ENCODE results near the gene HDGFL3. TPM values are rescaled to one million over a fixed set of nuclear protein-coding genes. Genes with fewer than 3 reads are reported as not detected.

Gene HDGFL3
- total RNA-seq, 2 experiments from 2014 or later = 21.9 to 25.0 TPM

DNA sequence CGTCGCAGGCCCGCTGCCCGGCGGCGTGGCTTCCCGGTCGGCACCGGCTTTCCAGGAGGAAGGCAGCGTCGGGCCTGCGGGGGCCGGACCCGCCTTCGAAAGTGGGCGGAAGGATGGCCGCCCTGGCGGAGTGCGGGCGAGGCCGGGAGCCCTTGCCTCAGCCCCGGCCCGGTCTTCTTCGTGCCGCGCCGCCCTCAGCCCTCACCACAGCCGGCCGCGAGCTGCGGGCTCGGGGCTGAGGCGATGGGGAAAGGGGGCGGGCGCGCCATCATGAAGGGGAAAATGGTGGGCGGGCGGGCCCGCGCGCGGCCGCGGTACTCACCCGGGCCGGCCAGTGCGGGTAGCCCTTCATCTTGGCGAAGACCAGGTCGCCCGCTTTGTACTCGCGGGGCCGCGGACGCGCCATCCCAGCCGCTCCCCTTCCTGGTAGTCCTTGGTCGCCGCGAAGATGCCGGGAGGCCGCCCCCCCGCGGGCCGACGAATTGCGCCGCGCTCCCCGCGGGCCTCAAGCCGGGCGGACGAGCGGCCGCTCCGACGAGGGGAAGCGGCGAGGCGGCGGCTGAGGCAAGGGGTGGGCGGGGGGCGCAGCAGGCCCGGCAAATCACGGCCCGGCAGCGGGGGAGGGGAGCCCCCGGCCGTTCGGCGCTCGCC is 489 bp downstream of the HDGFL3 start:
- peak; percentile 13 for DNase-seq
- ChIA-PET POLR2A (no interaction called here), CTCF (no interaction called here)
- Mint-ChIP-seq H3K9me3 (no peaks in the 10 kb centered on the region), H3K27ac (no peak overlapping the region), H3K27me3 (peaks cover 38% of the 10 kb centered on the region), H3K4me3 (peak overlapping the region; percentile 9), H3K4me1 (peaks cover 11% of the 10 kb centered on the region), H3K36me3 (ENCODE audit: low read depth) (peaks cover 3% of the 10 kb centered on the region)

DNA sequence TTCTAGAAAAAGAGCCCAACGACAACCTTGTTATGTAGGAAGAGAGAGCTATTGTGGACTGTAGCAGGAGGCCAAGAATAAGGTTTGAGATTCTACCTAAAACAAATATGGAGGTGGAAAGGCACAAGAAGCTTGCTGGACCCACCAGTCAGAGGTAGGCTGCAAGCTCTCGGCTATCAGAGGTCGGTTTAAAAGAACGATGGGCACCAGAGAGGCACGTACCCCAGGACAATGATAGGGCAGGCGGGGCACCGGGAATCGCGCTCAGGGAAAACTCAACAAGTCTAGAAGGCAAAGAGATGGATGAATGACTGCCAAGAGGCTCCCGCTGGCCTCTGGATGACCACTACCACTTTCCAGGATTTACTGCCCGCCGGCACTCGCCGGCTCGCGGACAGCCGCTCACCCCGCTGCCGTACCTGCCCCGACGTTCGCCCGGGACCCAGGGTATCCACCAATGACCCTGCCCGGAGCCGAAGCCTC is 1.1 kb downstream of the HDGFL3 start:
- H3K4me3 Mint-ChIP-seq = peak overlapping the region; percentile 85
- H3K4me1 Mint-ChIP-seq = peaks cover 14% of the 10 kb centered on the region
- peak overlapping the region; percentile 92 for H3K27ac Mint-ChIP-seq
- ChIA-PET POLR2A (no interaction called here), CTCF (no interaction called here)
- DNase-seq = no peak
- H3K9me3 Mint-ChIP-seq = no peaks in the 10 kb centered on the region
- peaks cover 42% of the 10 kb centered on the region for H3K27me3 Mint-ChIP-seq
- peaks cover 3% of the 10 kb centered on the region for H3K36me3 Mint-ChIP-seq (ENCODE audit: low read depth)

DNA sequence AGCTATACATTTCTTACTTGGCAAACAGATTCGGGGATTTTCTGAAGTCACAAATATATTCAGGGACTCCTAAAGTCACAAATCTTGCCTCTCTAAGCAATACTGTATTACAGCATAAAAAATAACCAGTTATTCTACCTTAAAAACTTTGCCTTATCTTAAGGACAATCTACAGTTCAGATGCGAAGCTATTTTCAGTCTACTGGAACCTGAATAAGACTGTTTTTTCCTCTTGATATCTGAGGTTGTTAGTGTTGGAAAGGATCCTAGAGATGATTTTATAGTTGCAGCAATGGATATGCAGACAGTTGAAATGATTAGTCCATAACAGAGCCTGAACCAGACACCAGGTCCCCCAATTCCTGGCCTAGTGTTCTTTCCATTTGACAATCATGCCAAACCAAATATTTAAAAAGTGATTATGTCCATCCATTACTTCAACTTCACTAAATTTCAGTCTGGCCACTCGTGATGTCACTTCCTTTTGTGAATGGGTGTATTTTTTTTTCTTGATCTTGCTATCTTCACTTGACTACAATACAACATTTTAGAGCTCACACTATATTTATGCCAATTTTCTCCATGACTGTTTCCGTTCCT is 1.8 kb downstream of the HDGFL3 start:
- peaks cover 44% of the 10 kb centered on the region for H3K27me3 Mint-ChIP-seq
- H3K4me1 Mint-ChIP-seq = peaks cover 14% of the 10 kb centered on the region
- H3K27ac Mint-ChIP-seq = no peak overlapping the region
- H3K9me3 Mint-ChIP-seq = no peaks in the 10 kb centered on the region
- POLR2A ChIA-PET = no interaction called here
- DNase-seq = no peak
- H3K4me3 Mint-ChIP-seq = peak overlapping the region; percentile 85
- CTCF ChIA-PET = interaction anchor here (0.5 kb wide), 1 partner anchor 275 kb away, joined by 3 read pairs; no protein-coding TSS in a partner anchor
- H3K36me3 Mint-ChIP-seq (ENCODE audit: low read depth) = peaks cover 3% of the 10 kb centered on the region

DNA sequence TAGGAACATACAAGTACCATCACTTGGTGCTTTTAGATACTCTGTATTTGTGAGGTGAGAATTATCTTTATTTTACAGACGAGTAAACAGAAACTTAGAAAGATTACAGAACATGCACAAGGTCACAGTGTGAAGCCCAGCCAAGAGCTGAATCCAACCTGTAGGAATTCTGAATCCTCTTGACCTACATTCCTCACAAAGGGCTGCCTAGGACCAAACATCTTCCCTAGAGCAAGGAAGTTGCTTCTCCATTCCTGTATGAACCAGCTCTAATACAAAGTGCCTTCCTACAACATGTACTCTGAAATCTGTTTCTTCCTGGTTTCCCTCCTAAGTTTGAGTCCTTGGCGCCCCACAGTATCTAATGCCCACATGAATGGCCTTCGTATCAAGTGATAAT is 2.9 kb downstream of the HDGFL3 start:
- ChIA-PET CTCF (no interaction called here), POLR2A (no interaction called here)
- Mint-ChIP-seq H3K9me3 (no peaks in the 10 kb centered on the region), H3K4me3 (no peak overlapping the region), H3K27me3 (peaks cover 47% of the 10 kb centered on the region), H3K4me1 (peaks cover 18% of the 10 kb centered on the region), H3K36me3 (ENCODE audit: low read depth) (peaks cover 3% of the 10 kb centered on the region), H3K27ac (no peak overlapping the region)
- no peak for DNase-seq

DNA sequence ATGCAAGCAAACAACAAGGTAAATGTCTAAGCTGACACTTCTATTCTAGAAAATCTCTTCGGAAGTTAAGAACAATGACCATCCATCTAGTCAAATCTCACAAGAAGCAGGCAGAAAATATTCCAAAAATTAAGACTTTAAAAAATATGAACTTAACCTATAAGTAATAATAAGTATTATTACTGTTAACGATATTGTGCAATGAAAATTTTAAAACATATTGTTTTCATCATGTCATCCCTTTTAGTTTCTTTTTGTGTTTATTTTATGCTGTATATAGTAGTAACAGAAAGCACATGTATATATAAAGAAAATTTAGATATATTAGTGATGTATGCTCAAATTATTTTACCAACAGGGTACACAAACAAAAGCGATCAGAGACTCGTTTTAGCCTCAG is 4.1 kb downstream of the HDGFL3 start:
- no peak for DNase-seq
- Mint-ChIP-seq H3K4me3 (no peak overlapping the region), H3K4me1 (peaks cover 28% of the 10 kb centered on the region), H3K27ac (peak overlapping the region; percentile 9), H3K9me3 (no peaks in the 10 kb centered on the region), H3K36me3 (ENCODE audit: low read depth) (peaks cover 3% of the 10 kb centered on the region), H3K27me3 (peaks cover 47% of the 10 kb centered on the region)
- POLR2A ChIA-PET = no interaction called here
- CTCF ChIA-PET = no interaction called here

DNA sequence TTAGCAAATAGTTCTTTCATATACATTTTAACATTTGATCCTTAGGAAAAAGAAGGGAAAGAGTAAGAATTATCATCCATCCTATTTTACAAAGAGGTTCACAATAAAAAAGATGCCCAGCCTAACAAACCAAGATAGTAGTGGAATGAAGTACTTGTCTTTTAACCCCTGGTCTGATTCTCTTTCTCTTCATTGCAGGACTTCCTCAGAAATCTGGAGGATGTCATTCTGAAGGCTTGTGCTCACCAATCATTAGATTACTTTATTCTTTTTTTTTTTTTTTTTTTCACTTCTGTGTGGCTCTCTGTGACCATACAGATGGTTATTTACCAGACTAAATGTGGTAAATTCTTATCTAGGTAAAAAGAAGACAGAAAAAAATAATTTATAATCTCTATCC is 7.0 kb downstream of the HDGFL3 start:
- peaks cover 43% of the 10 kb centered on the region for H3K27me3 Mint-ChIP-seq
- H3K36me3 Mint-ChIP-seq (ENCODE audit: low read depth) = peaks cover 2% of the 10 kb centered on the region
- ChIA-PET POLR2A (no interaction called here), CTCF (interaction anchor here (0.6 kb wide), 1 partner anchor 121 kb away, joined by 3 read pairs; no protein-coding TSS in a partner anchor)
- H3K4me3 Mint-ChIP-seq = no peak overlapping the region
- no peaks in the 10 kb centered on the region for H3K9me3 Mint-ChIP-seq
- no peak for DNase-seq
- H3K4me1 Mint-ChIP-seq = peaks cover 21% of the 10 kb centered on the region
- H3K27ac Mint-ChIP-seq = no peak overlapping the region

GRCh38 chr15:83200162-83200561 is 7.5 kb downstream of the HDGFL3 start:
- ChIA-PET POLR2A (no interaction called here), CTCF (interaction anchor here (0.6 kb wide), 2 partner anchors 122 to 1905 kb away, joined by 3 to 4 read pairs; no protein-coding TSS in a partner anchor)
- H3K27me3 Mint-ChIP-seq = peaks cover 42% of the 10 kb centered on the region
- no peak overlapping the region for H3K27ac Mint-ChIP-seq
- peaks cover 2% of the 10 kb centered on the region for H3K36me3 Mint-ChIP-seq (ENCODE audit: low read depth)
- no peaks in the 10 kb centered on the region for H3K9me3 Mint-ChIP-seq
- H3K4me3 Mint-ChIP-seq = no peak overlapping the region
- H3K4me1 Mint-ChIP-seq = peaks cover 21% of the 10 kb centered on the region
- DNase-seq = no peak

GRCh38 chr15:83199288-83199687 is 8.3 kb downstream of the HDGFL3 start:
- Mint-ChIP-seq H3K9me3 (no peaks in the 10 kb centered on the region), H3K27me3 (peaks cover 36% of the 10 kb centered on the region), H3K27ac (no peak overlapping the region), H3K4me3 (no peak overlapping the region), H3K36me3 (ENCODE audit: low read depth) (peaks cover 2% of the 10 kb centered on the region), H3K4me1 (peaks cover 21% of the 10 kb centered on the region)
- ChIA-PET POLR2A (no interaction called here), CTCF (no interaction called here)
- DNase-seq = no peak

DNA sequence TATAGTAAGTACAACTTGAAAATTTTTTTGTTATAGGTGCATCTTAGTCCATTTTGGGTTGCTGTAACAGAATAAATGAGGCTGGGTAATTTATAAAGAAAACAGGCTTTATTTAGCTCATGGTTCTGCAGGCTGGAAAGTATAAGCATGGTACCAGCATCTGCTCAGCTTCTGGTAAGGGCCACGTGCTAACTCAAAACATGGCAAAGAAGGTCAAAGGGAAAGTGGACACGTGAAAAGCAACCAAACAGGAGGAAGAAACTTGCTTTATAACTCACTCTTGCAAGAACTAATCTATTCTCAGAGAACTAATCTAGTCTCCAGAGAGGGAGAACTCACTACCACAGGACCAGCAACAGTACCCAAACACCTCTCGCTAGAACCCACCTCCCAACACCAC is 9.1 kb downstream of the HDGFL3 start:
- no peaks in the 10 kb centered on the region for H3K9me3 Mint-ChIP-seq
- CTCF ChIA-PET = no interaction called here
- DNase-seq = no peak
- POLR2A ChIA-PET = interaction anchor here (0.6 kb wide), 1 partner anchor 387 kb away, joined by 3 read pairs; no protein-coding TSS in a partner anchor
- peaks cover 23% of the 10 kb centered on the region for H3K4me1 Mint-ChIP-seq
- H3K36me3 Mint-ChIP-seq (ENCODE audit: low read depth) = peaks cover 3% of the 10 kb centered on the region
- H3K27me3 Mint-ChIP-seq = peaks cover 38% of the 10 kb centered on the region
- no peak overlapping the region for H3K4me3 Mint-ChIP-seq
- no peak overlapping the region for H3K27ac Mint-ChIP-seq

- ChIA-PET CTCF (no interaction called here), POLR2A (no interaction called here)
- Mint-ChIP-seq H3K27me3 (peaks cover 27% of the 10 kb centered on the region), H3K9me3 (no peaks in the 10 kb centered on the region), H3K4me3 (no peak overlapping the region), H3K4me1 (peaks cover 13% of the 10 kb centered on the region), H3K36me3 (ENCODE audit: low read depth) (peaks cover 3% of the 10 kb centered on the region), H3K27ac (no peak overlapping the region)
- DNase-seq = no peak
Measured at GRCh38 chr15:83194528-83194927, 13.1 kb downstream of the HDGFL3 start.

DNA sequence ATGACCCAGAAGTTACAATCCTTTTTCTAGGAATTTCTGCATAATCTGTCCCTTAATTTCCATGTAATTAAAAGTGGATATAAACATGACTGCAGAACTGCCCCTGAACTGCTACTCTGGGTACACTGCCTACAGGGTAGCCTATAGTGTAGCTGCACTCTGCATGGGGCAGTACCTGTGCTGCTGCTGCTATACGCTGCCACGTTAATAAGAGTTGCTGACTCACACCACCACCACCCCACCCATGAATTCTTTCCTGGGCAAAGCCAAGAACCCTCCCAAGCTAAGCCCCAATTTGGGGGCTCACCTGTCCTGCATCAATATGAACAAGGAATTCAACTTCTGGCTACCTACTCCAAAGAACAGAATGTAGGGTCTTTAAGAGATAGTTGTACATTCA is 13.9 kb downstream of the HDGFL3 start:
- Mint-ChIP-seq H3K9me3 (no peaks in the 10 kb centered on the region), H3K4me3 (no peak overlapping the region), H3K27ac (no peak overlapping the region), H3K36me3 (ENCODE audit: low read depth) (peaks cover 3% of the 10 kb centered on the region), H3K4me1 (peaks cover 5% of the 10 kb centered on the region), H3K27me3 (peaks cover 32% of the 10 kb centered on the region)
- CTCF ChIA-PET = no interaction called here
- POLR2A ChIA-PET = no interaction called here
- DNase-seq = no peak

DNA sequence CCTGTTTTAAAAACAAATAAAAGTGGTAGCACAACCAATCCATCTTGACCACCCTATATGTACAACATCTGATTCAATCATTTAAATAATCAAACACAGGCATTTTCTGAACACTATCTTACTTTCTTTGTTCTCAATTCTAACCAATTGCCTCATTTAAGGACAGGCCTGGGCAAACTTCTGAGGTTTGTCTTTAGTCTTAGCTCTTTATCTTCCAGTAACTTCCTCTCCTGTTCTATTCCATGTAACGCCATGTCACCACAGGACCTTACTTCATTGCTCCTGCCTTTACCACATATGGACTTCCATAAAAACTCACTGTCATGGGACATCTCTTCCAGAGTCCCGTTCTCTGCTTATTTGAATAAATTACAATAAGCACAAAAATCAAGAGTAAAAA is 14.9 kb downstream of the HDGFL3 start:
- CTCF ChIA-PET = interaction anchor here (0.6 kb wide), 1 partner anchor 27 kb away, joined by 3 read pairs; no protein-coding TSS in a partner anchor
- peaks cover 32% of the 10 kb centered on the region for H3K27me3 Mint-ChIP-seq

DNA sequence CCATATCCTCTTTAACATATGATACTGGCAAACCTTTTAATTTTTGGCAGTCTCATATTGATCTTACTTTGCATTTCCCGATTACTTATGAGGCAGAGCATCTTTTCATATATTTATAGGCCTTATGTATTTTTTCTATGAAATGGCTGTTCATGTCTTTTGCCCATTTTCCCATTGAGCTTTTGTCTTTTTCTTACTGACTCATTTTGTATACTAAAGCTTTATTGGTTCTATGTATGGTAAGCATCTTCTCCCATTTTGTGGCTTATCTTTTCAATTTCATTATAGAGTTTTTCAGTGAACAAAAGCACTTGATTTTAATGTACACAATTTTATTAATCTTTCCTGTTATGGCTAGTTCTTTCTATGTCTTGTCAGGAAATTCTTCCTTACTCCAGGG is 17.2 kb downstream of the HDGFL3 start:
- peaks cover 3% of the 10 kb centered on the region for H3K36me3 Mint-ChIP-seq (ENCODE audit: low read depth)
- DNase-seq = no peak
- H3K27me3 Mint-ChIP-seq = peaks cover 27% of the 10 kb centered on the region
- H3K27ac Mint-ChIP-seq = no peak overlapping the region
- H3K9me3 Mint-ChIP-seq = no peaks in the 10 kb centered on the region
- H3K4me1 Mint-ChIP-seq = peaks cover 1% of the 10 kb centered on the region
- ChIA-PET CTCF (no interaction called here), POLR2A (no interaction called here)
- H3K4me3 Mint-ChIP-seq = no peak overlapping the region

More for the DNA sequence above, 14.9 kb downstream of the HDGFL3 start:
- no peaks in the 10 kb centered on the region for H3K9me3 Mint-ChIP-seq
- no peak overlapping the region for H3K4me3 Mint-ChIP-seq
- DNase-seq = no peak
- no peak overlapping the region for H3K27ac Mint-ChIP-seq
- POLR2A ChIA-PET = no interaction called here
- H3K36me3 Mint-ChIP-seq (ENCODE audit: low read depth) = peaks cover 3% of the 10 kb centered on the region
- H3K4me1 Mint-ChIP-seq = peaks cover 1% of the 10 kb centered on the region

Data from activated CD4-positive, alpha-beta T cell treated with anti-CD3 and anti-CD28 coated beads, Interleukin-2, amount 10 ng/mL, durations not matched to agents 7 days and 5 days (primary cell).